HCT116 (cell line): ENCODE results near the gene PROCA1. TPM values are rescaled to one million over a fixed set of nuclear protein-coding genes. Genes with fewer than 3 reads are reported as not detected.
A peak's percentile ranks its signal among the peaks of the same experiment; 100 is the strongest.

Experiments used
- ATAC-seq: fragments of 200-7000 bp; cut with Tn5 transposase; 2 replicates; pipeline ENCODE4 v1.9.1; 2020; ENCODE audit warnings: mild to moderate bottlenecking, moderate library complexity
- BruUV-seq: library from RNA; stranded (reverse); fragments of 400-500 nt; replicated peaks from 2 replicates; lab custom pipeline; 2021; lab: Mats Ljungman, UMichigan
- CTCF ChIA-PET: fragments of 300-600 bp; sonication (Branson Sonifier 250); formaldehyde crosslinking; loops from one replicate; lab custom pipeline; 2021; ENCODE audit warnings: antibody characterized with exemption; lab: Charles Lee
- POLR2A ChIA-PET: fragments of 300-600, 350-600 bp; sonication (Branson Sonifier 250); formaldehyde crosslinking; loops from one replicate; lab custom pipeline; 2021; ENCODE audit warnings: antibody characterized with exemption; lab: Charles Lee
- RAD21 ChIA-PET, 2 experiments: fragments of 300-600 bp; sonication (Branson Sonifier 250); formaldehyde crosslinking; loops; one replicate each; lab custom pipeline; 2023; ENCODE audit warnings: low total read pairs in 2 of 2; ENCODE audit not compliant: uncharacterized antibody in 2 of 2, unreplicated experiment in 2 of 2, low non-redundant PET in 1 of 2; lab: Charles Lee
- DNase-seq: peaks from one replicate; pipeline ENCODE4 v3.0.0-alpha.2; 2010; ENCODE audit warnings: low read depth, low spot score
- H2AFZ ChIP-seq: fragments of 200-600 bp; shearing (Covaris generic), sonication (generic); 2 replicates; pipeline ENCODE4 v1.6.1; 2017; ENCODE audit warnings: low read depth, mixed run types, mixed read lengths, antibody characterized with exemption, low read length; ENCODE audit not compliant: poor library complexity, severe bottlenecking
- H3K27ac ChIP-seq: 2 replicates; pipeline ENCODE4 v1.5.1; 2012; ENCODE audit warnings: low read depth, low read length
- H3K27me3 ChIP-seq: fragments of 200-600 bp; sonication (generic); 2 replicates; pipeline ENCODE4 v1.6.1; 2016; ENCODE audit warnings: mixed run types, low read length, mixed read lengths; ENCODE audit not compliant: insufficient read depth
- H3K36me3 ChIP-seq, 2 experiments: fragments of 200-500 bp in 1 of 2; fragments of 200-600 bp in 1 of 2; sonication (Bioruptor generic) in 1 of 2; sonication (generic) in 1 of 2; 2 replicates each; pipeline versions ENCODE4 v1.5.1 to v1.6.1; 2014 to 2016; ENCODE audit warnings: low read length in 2 of 2, inconsistent platforms in 1 of 2, mixed read lengths in 1 of 2, mixed run types in 1 of 2; ENCODE audit not compliant: insufficient read depth in 2 of 2, control insufficient read depth in 1 of 2
- H3K4me1 ChIP-seq, 2 experiments: fragments of 200-600 bp in 1 of 2; sonication (generic) in 1 of 2; 2 replicates each; pipeline versions ENCODE4 v1.5.1 to v1.6.1; 2012 to 2017; ENCODE audit warnings: low read length in 2 of 2, inconsistent platforms in 1 of 2, mild to moderate bottlenecking in 1 of 2, mixed read lengths in 1 of 2, mixed run types in 1 of 2, moderate library complexity in 1 of 2; ENCODE audit not compliant: insufficient read depth in 2 of 2, control insufficient read depth in 1 of 2
- H3K4me2 ChIP-seq: fragments of 200-600 bp; sonication (generic); 2 replicates; pipeline ENCODE4 v1.6.1; 2017; ENCODE audit warnings: mixed run types, low read length, mixed read lengths
- H3K4me3 ChIP-seq, 2 experiments: fragments of 200-600 bp in 1 of 2; sonication (generic) in 1 of 2; replicated peaks in 1 of 2; 2 replicates each; pipeline ENCODE4 v1.5.1; 2011 to 2016; ENCODE audit warnings: low read length in 2 of 2, control low read depth in 1 of 2, low read depth in 1 of 2, mild to moderate bottlenecking in 1 of 2, mixed read lengths in 1 of 2, mixed run types in 1 of 2
- H3K79me2 ChIP-seq: fragments of 200-600 bp; sonication (generic); 2 replicates; pipeline ENCODE4 v1.6.1; 2017; ENCODE audit warnings: mild to moderate bottlenecking, mixed run types, low read length, moderate library complexity, mixed read lengths; ENCODE audit not compliant: insufficient read depth
- H3K9ac ChIP-seq: fragments of 200-600 bp; sonication (generic); 2 replicates; pipeline ENCODE4 v1.6.1; 2016; ENCODE audit warnings: low read length, mixed read lengths
- H3K9me2 ChIP-seq: fragments of 200-600 bp; sonication (generic), shearing (Covaris generic); 2 replicates; pipeline ENCODE4 v1.6.1; 2017; ENCODE audit warnings: mixed run types, mild to moderate bottlenecking, moderate library complexity; ENCODE audit not compliant: insufficient read depth
- H3K9me3 ChIP-seq, 2 experiments: fragments of 200-500 bp in 1 of 2; fragments of 200-600 bp in 1 of 2; sonication (Bioruptor generic) in 1 of 2; sonication (generic) in 1 of 2; 2 replicates each; pipeline ENCODE4 v1.6.1; 2014 to 2017; ENCODE audit warnings: low read length in 2 of 2, mixed read lengths in 2 of 2, inconsistent platforms in 1 of 2, low read depth in 1 of 2, mild to moderate bottlenecking in 1 of 2, mixed run types in 1 of 2, moderate library complexity in 1 of 2; ENCODE audit not compliant: control insufficient read depth in 1 of 2, insufficient read depth in 1 of 2
- H4K20me1 ChIP-seq: fragments of 200-600 bp; sonication (generic), shearing (Covaris generic); 2 replicates; pipeline ENCODE4 v1.6.1; 2017; ENCODE audit warnings: mixed run types, mild to moderate bottlenecking, moderate library complexity; ENCODE audit not compliant: insufficient read depth
- EZH2phosphoT487 ChIP-seq: fragments of 200-600 bp; IDR thresholded peaks from 2 replicates; pipeline ENCODE4 v1.6.1; 2018; ENCODE audit warnings: antibody characterized with exemption, borderline replicate concordance
- FOSL1 ChIP-seq: IDR thresholded peaks from 2 replicates; pipeline ENCODE4 v1.6.1; 2012; ENCODE audit warnings: low read depth
- JUND ChIP-seq: IDR thresholded peaks from 2 replicates; pipeline ENCODE4 v1.6.1; 2012
- MAX ChIP-seq: IDR thresholded peaks from 2 replicates; pipeline ENCODE4 v1.6.1; 2012
- POLR2A ChIP-seq: IDR thresholded peaks from 2 replicates; pipeline ENCODE4 v1.7.0; 2011; ENCODE audit warnings: borderline replicate concordance; ENCODE audit not compliant: insufficient read depth, insufficient read length; ENCODE audit errors: extremely low read depth
- POLR2AphosphoS5 ChIP-seq: IDR thresholded peaks from 2 replicates; pipeline ENCODE4 v1.6.1; 2011; ENCODE audit warnings: mild to moderate bottlenecking, low read depth, low read length, moderate library complexity
- SP1 ChIP-seq: IDR thresholded peaks from 2 replicates; pipeline ENCODE4 v1.6.1; 2012; ENCODE audit warnings: low read depth
- SRF ChIP-seq: IDR thresholded peaks from 2 replicates; pipeline ENCODE4 v1.6.1; 2012; ENCODE audit warnings: low read depth
- TCF7L2 ChIP-seq: IDR thresholded peaks from 2 replicates; pipeline ENCODE4 v1.7.0; 2011; ENCODE audit warnings: borderline replicate concordance, inconsistent platforms; ENCODE audit not compliant: insufficient read depth, insufficient read length; ENCODE audit errors: extremely low read depth
- ZFX ChIP-seq: fragments of 450-650 bp; IDR thresholded peaks from 2 replicates; pipeline ENCODE4 v1.6.1; 2017
- ZNF274 ChIP-seq: fragments of 200-500 bp; sonication (Bioruptor generic); IDR thresholded peaks from 2 replicates; pipeline ENCODE4 v1.6.1; 2014; ENCODE audit warnings: mild to moderate bottlenecking, low read depth, low read length, inconsistent platforms
- intact Hi-C: fragments of 100-400 bp; cut with micrococcal nuclease; formaldehyde crosslinking; loops from 2 replicates; pipeline ENCODE4 v1.10.0; 2022
- total RNA-seq: library from RNA; stranded (reverse); gene quantifications from one replicate; pipeline ENCODE4 v1.2.1, GENCODE V29; 2021; ENCODE audit not compliant: unreplicated experiment
- TF ChIP-seq, protein P1 (sequence below): IDR thresholded peaks from 2 replicates; pipeline ENCODE4 v1.6.1; 2012
- TF ChIP-seq, protein P2 (sequence below): IDR thresholded peaks from 2 replicates; pipeline ENCODE4 v1.6.1; 2011; ENCODE audit warnings: mild to moderate bottlenecking, low read length, moderate library complexity; ENCODE audit not compliant: insufficient replicate concordance; ENCODE audit errors: extremely low read depth

Gene PROCA1
- total RNA-seq, 1 experiment from 2014 or later: 0.96 TPM

- TF ChIP-seq SP1: peak; percentile 56
- TF ChIP-seq ZFX: no peak
- peak; percentile 93 for TF ChIP-seq POLR2AphosphoS5
- no peak; the same call in 1 of the 2 replicates for TF ChIP-seq JUND
- no peak for TF ChIP-seq ZNF274
- TF ChIP-seq FOSL1: no peak; the same call in 1 of the 2 replicates
- no peak for TF ChIP-seq SRF
These were observed 31.8 kb upstream of the PROCA1 start, which contains the start of gene TRAF4 (continued) for GRCh38 chr17:28743243-28744103.

DNA sequence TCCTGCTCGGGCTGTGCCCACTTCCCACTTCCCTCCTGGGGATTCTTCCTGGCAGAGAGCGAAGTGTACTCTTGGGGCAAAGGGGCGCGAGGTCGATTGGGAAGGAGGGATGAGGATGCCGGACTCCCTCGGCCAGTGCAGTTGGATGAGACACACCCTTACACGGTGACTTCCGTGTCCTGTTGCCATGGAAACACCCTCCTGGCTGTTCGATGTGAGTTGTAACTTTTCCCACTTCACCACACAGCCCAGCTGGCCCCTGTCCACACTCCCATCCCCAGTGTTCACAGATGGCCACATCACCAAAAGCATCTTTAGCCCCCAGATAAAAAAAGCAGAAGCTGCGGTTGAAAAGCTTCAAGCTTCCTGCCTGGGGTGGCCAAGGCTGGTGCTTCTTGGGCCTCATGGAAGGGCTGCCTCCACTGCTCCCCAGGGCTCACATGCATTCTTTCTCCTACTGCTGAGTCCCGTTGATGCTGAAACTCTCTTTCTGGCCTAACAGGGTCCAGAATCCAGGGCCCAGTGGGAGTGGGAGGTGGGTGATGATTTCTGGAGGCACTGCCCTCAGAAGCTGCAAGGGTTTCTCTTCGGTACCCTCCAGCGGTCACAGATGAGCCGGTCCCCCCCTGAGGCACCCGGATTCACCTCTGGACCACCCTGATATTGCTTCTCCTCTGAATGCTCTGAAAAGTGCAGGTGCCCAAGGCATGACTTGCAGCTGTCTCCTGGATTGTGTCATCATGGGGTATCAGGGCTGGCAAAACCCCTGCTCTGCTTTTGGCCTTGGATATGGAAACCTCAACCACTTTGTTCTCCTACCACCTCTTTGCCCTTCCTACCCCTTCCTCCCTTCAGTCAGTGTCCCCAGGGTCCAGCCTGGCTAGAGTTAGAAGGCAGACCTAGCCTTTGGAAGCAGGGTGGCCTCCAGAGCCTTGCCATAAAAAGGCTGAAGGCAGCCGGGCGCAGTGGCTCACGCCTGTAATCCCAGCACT, 30.0 kb upstream of the PROCA1 start:
- CTCF ChIA-PET: interaction anchor here (13.6 kb wide), 1 partner anchor 14 kb away, joined by 207 read pairs; the partner anchor contains the start of genes NEK8 and TLCD1
- Histone ChIP-seq H3K27me3 (no peaks in the 10 kb centered on the region), H2AFZ (no peak overlapping the region), H3K4me2 (peak overlapping the region; percentile 99; the same call in 1 of the 2 replicates), H3K9me3 (no peaks in the 10 kb centered on the region), H3K79me2 (peaks cover 25% of the 10 kb centered on the region), H3K4me3 (no peak overlapping the region), H3K9ac (no peak overlapping the region), H3K9me2 (no peaks in the 10 kb centered on the region), H3K36me3 (peaks cover 0 to 12% of the 10 kb centered on the region in 2 experiments; a peak in 2 of 4 replicates), H3K4me1 (peaks cover 25 to 46% of the 10 kb centered on the region in 2 experiments), H4K20me1 (peaks cover 5% of the 10 kb centered on the region; the same call in 1 of the 2 replicates), H3K27ac (peak overlapping the region; percentile 98)
- TF ChIP-seq ZFX (no peak), FOSL1 (no peak), EZH2phosphoT487 (no peak), TCF7L2 (no peak), ZNF274 (no peak), POLR2A (no peak), MAX (no peak), SP1 (no peak)
- TF ChIP-seq, protein P1, sequence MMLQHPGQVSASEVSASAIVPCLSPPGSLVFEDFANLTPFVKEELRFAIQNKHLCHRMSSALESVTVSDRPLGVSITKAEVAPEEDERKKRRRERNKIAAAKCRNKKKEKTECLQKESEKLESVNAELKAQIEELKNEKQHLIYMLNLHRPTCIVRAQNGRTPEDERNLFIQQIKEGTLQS: no peak
- TF ChIP-seq, protein P2, sequence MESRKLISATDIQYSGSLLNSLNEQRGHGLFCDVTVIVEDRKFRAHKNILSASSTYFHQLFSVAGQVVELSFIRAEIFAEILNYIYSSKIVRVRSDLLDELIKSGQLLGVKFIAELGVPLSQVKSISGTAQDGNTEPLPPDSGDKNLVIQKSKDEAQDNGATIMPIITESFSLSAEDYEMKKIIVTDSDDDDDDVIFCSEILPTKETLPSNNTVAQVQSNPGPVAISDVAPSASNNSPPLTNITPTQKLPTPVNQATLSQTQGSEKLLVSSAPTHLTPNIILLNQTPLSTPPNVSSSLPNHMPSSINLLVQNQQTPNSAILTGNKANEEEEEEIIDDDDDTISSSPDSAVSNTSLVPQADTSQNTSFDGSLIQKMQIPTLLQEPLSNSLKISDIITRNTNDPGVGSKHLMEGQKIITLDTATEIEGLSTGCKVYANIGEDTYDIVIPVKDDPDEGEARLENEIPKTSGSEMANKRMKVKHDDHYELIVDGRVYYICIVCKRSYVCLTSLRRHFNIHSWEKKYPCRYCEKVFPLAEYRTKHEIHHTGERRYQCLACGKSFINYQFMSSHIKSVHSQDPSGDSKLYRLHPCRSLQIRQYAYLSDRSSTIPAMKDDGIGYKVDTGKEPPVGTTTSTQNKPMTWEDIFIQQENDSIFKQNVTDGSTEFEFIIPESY: no peak
- RAD21 ChIA-PET: no interaction called here
- BruUV-seq: no TSS peak
- POLR2A ChIA-PET: interaction anchor here (1.1 kb wide), 2 partner anchors 13 to 15 kb away, joined by 4 read pairs; partner anchors contain the start of gene NEK8
- no peak for DNase-seq
- no peak for ATAC-seq
- intact Hi-C loops: no loop called here
